A549 treated with CORT108297 at 1 μM for 4 hours (cell line): ENCODE data around the gene MAGI2. TPM values are rescaled to one million over a fixed set of nuclear protein-coding genes. Genes with fewer than 3 reads are reported as not detected.

ENCODE experiments used
- total RNA-seq: library from RNA; stranded (reverse); fragments of 200-300 nt; extraction: Qiagen RNA extraction; gene quantifications from 5 replicates; pipeline ENCODE4 v1.2.3, GENCODE V29; 2022

The MAGI2 gene
- 0.27 to 0.46 TPM (median 0.39 TPM) in 5 replicates for total RNA-seq

DNA sequence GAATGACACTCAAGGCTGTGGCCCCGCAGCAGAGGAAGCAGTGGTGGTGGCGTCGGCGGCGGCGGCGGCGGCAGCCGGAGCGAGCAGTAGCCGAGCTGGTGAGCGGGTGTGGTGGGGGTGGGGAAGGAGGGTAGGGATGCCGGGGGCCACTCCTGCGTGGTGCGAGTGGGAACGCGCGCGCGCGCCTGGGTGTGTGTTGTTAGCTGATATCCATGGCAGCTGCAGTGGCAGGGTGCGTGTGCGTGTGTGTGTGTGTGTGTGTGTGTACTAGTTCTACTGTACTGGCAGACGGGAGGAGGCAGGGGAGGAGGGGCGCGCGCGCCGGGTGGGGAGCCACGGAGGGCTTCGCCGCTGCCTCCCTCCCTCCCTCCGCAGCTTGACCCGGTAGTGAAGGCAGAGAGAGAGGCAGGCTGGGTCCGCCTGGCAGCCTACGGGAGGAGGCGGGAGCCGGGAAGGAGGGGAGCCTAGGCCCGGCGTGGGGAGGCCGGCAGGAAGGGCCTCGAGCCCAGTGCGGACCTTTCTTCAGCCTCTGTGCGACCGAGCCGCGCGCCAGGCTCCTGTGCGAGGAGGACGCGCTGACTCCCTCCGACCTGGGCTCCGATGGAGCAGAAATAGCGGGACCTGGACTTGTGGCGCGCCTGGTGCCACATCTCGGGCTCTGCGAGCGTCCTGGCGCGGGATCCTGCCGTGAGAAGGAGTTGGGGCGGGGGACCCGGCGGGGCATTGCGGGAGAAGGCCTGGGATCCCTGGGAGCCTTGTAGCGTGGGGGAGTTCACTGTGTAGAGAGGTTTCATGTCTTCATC is at the start of gene MAGI2:
Gene MAGI2, minus strand, starts transcription at position 110 of the 803 bp plus-strand sequence. CDS start 347 bp downstream, outside the sequence.

